HUES64 (cell line): ENCODE results near the gene DEF6.

Experiments used
- H3K27ac ChIP-seq: 2 replicates; pipeline ENCODE4 v1.7.0; 2013; ENCODE audit warnings: low read depth, low read length, inconsistent platforms
- H3K27me3 ChIP-seq: 2 replicates; pipeline ENCODE4 v1.6.1; 2013; ENCODE audit warnings: mild to moderate bottlenecking, low read length; ENCODE audit not compliant: insufficient read depth
- H3K36me3 ChIP-seq: 2 replicates; pipeline ENCODE4 v1.6.1; 2013; ENCODE audit warnings: mild to moderate bottlenecking, low read length; ENCODE audit not compliant: insufficient read depth
- H3K4me1 ChIP-seq: 2 replicates; pipeline ENCODE4 v1.6.1; 2013; ENCODE audit warnings: mild to moderate bottlenecking, low read length, moderate library complexity; ENCODE audit not compliant: insufficient read depth
- H3K4me3 ChIP-seq: 2 replicates; pipeline ENCODE4 v1.5.1; 2013; ENCODE audit warnings: mild to moderate bottlenecking, low read length, moderate library complexity
- H3K9ac ChIP-seq: 2 replicates; pipeline ENCODE4 v1.6.1; 2013; ENCODE audit warnings: mild to moderate bottlenecking, low read depth, low read length
- H3K9me3 ChIP-seq: 2 replicates; pipeline ENCODE4 v1.6.1; 2013; ENCODE audit warnings: low read depth, low read length; ENCODE audit not compliant: insufficient read depth
- WGBS: fragments of 150-250, 120-280 bp; methylation state at CpG from one replicate; pipeline ENCODE4 v1.1.7; 2013; ENCODE audit warnings: missing lambda C conversion rate; 5-methylcytosine and 5-hydroxymethylcytosine counted together

The DEF6 gene

DNA sequence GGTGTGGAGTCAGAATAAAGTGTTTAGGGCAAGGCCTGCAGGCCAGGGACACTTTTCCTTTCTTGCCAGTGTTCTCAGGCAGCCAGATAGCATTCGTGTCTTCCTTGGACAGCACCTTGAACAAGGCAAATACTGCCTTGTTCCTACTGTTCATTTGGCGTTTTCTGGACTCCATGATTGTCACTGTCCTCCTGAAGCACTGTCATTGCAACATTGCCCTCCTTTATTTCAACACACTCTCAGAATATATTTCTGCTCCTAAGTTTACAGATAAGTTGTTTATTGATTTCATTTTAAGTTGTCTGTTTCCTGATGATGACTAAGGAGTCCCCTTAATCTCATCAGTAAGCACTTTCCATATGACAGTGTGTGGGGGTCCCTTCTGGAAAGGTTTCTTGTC lies 15.1 kb upstream of the DEF6 start:
- peaks cover 46% of the 10 kb centered on the region for H3K36me3 ChIP-seq
- no peaks in the 10 kb centered on the region for H3K27me3 ChIP-seq
- no peak overlapping the region for H3K4me3 ChIP-seq
- no peak overlapping the region for H3K9ac ChIP-seq
- no peak overlapping the region for H3K27ac ChIP-seq
- WGBS = 89% methylated on average over 2 of the region's 2 CpGs
- H3K9me3 ChIP-seq = no peaks in the 10 kb centered on the region
- no peaks in the 10 kb centered on the region for H3K4me1 ChIP-seq

DNA sequence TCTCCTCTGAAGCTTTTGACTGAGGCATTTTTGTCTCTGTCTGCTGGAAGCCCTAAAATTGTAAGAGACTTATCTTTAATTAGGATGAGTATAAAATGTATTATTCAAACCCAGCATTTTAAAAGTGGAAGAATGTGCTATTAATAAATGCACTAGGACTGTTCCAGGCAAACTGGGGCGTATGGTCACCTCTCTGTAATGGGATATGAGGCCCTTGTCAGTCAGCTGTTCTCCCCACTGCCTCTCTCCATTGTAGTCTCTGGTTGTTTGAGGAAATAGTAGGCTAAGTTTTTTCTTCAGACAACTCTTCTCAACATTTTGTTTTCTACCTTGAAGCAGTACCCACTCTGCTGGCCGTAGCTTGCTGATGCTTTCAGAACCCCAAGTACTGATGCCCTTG lies 14.3 kb upstream of the DEF6 start:
- Histone ChIP-seq H3K27me3 (no peaks in the 10 kb centered on the region), H3K36me3 (peaks cover 55% of the 10 kb centered on the region), H3K4me3 (no peak overlapping the region), H3K27ac (no peak overlapping the region), H3K4me1 (no peaks in the 10 kb centered on the region), H3K9me3 (no peaks in the 10 kb centered on the region), H3K9ac (no peak overlapping the region)
- WGBS = 77% methylated on average over 2 of the region's 2 CpGs

DNA sequence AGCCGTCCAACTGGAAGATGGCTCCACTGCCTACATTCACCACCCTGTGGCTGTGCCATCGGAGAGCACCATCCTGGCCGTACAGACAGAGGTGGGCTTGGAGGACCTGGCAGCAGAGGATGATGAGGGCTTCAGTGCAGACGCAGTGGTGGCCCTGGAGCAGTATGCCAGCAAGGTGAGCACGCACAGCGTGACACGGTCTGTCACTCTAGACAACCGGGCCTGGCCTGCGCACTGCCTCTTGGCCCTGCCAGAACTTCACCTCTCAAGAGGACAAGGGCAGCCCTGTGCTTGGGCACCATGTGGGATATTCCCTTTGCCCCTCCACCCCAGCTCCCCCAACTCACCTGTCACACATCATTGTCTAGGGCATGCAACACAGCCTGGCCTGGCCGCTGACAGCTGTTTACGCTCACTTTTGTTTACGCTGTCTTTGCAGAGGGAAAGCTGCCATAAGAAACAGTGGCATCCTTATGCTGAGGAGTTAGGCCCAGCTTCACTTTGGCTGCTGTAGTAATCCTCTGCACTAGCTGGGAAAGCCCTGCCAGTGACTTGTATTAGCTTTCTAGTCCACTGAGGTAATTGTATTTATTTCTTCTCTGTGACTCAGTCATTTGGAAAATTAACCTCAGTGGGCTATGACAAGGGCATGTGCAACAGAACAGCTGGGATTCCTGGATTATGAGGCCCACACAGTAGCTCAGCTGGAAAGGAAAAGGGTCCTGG lies 9.8 kb upstream of the DEF6 start:
- no peaks in the 10 kb centered on the region for H3K9me3 ChIP-seq
- H3K27me3 ChIP-seq = no peaks in the 10 kb centered on the region
- peaks cover 67% of the 10 kb centered on the region for H3K36me3 ChIP-seq
- no peak overlapping the region for H3K4me3 ChIP-seq
- H3K9ac ChIP-seq = no peak overlapping the region
- WGBS = 94% methylated on average over 12 of the region's 12 CpGs
- H3K4me1 ChIP-seq = no peaks in the 10 kb centered on the region
- H3K27ac ChIP-seq = no peak overlapping the region

DNA sequence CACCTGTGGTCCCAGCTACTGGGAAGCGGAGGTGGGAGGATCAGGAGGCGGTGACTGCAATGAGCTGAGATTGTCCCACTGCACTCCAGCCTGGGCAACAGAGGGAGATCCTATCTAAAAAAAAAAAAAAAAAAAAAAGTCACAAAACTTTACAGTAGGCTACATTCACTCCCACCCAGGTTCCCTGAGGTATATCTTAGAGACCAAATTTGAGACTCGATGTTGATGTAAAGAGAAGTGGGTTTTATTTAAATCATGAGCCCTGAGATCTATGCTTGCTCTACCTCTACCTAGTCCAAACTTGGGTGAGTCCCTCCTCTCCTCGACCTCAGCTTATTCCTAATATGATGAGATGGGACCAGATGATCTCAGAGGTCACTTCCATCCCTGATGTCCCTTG lies 8.8 kb upstream of the DEF6 start:
- Histone ChIP-seq H3K36me3 (peaks cover 60% of the 10 kb centered on the region), H3K4me1 (no peaks in the 10 kb centered on the region), H3K27ac (no peak overlapping the region), H3K9ac (no peak overlapping the region), H3K4me3 (no peak overlapping the region), H3K27me3 (no peaks in the 10 kb centered on the region), H3K9me3 (no peaks in the 10 kb centered on the region)
- 60% methylated on average over 3 of the region's 4 CpGs for WGBS

DNA sequence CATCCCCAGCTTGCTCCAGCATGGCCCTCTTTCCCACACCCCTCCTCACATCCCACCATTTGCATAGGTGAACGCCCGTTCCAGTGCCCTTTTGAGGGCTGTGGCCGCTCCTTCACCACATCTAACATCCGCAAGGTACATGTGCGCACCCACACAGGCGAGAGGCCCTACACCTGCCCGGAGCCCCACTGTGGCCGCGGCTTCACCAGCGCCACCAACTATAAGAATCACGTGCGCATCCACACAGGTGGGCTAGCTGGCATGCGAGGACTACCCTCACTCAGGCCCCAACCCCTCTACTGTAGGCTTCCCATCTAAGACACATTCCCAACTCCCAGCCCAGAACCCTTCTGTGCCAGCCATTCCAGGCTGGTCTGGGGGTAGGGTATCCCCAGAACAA lies 6.1 kb upstream of the DEF6 start:
- 94% methylated on average over 13 of the region's 13 CpGs for WGBS

DNA sequence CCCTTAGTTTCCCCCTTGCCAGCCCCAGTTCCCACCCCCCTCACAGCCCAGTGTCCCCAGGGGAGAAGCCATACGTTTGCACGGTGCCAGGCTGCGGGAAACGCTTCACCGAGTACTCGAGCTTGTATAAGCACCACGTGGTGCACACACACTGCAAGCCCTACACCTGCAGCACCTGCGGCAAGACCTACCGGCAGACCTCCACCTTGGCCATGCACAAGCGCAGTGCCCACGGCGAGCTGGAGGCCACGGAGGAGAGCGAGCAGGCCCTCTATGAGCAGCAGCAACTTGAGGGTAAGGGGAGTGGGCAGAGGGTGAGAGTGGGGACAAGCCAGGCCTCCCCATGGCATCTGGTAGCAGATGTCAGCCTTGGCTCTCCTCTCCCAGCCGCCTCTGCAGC lies 5.1 kb upstream of the DEF6 start:
- H3K4me3 ChIP-seq = no peak overlapping the region
- H3K27me3 ChIP-seq = no peaks in the 10 kb centered on the region
- 81% methylated on average over 15 of the region's 15 CpGs for WGBS
- H3K9me3 ChIP-seq = no peaks in the 10 kb centered on the region
- H3K9ac ChIP-seq = no peak overlapping the region
- peaks cover 45% of the 10 kb centered on the region for H3K36me3 ChIP-seq
- no peak overlapping the region for H3K27ac ChIP-seq
- 0 out of 2 replicates have a peak, but pooled peaks cover 4% of the 10 kb centered on the region for H3K4me1 ChIP-seq

More for the DNA sequence above, 6.1 kb upstream of the DEF6 start:
- Histone ChIP-seq H3K9me3 (no peaks in the 10 kb centered on the region), H3K27me3 (no peaks in the 10 kb centered on the region), H3K36me3 (peaks cover 53% of the 10 kb centered on the region), H3K9ac (no peak overlapping the region), H3K4me3 (no peak overlapping the region), H3K27ac (no peak overlapping the region), H3K4me1 (no peaks in the 10 kb centered on the region)

DNA sequence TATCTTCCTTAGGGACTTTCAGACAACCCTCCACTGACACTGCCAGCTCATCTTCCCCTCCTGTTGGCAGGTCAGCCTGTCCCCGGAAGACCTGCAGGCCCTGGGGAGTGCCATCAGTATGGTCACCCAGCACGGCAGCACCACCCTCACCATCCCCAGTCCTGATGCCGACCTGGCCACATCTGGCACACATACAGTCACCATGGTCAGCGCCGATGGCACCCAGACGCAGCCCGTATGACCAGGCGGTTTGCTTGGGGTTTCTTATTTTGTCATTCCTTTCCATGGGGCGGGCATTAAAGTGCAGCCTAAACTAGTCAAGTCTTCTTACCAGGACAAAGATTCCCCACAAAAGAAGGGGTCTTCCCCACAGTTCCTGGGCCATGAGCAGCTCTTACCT lies 3.9 kb upstream of the DEF6 start:
- Histone ChIP-seq H3K27ac (no peak overlapping the region), H3K4me3 (no peak overlapping the region), H3K36me3 (peaks cover 34% of the 10 kb centered on the region), H3K27me3 (no peaks in the 10 kb centered on the region), H3K9ac (no peak overlapping the region), H3K4me1 (peaks cover 12% of the 10 kb centered on the region; the same call in 1 of the 2 replicates), H3K9me3 (no peaks in the 10 kb centered on the region)
- 94% methylated on average over 9 of the region's 9 CpGs for WGBS

DNA sequence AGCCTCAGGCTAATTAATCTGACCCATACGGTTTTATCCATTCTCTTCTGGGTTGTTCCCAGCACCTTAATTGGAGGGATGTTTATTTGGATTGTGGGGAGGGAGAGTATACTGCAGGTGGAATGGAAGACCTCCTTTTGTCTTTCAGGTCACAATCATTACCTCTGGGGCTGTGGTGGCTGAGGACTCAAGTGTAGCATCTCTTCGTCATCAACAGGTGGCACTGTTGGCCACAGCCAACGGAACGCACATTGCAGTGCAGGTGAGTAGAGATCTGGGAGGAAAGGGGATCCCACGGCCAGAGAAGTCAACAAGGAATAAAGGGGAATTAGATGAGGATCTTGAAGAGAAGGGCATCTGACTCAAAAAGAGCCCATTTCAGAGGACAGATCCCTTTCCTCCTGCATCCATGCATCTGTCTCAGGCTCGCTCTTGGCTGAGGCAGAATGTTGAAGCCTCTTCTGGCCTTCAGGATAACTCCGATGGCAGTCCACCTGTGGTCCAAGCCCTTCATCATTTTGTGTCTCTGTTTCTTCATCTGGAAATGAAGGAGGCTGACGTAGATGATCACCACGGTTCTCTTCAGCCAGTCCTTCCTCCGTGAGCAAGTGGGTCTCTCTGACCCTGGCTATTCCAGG lies 3.2 kb upstream of the DEF6 start:
- 59% methylated on average over 10 of the region's 10 CpGs for WGBS
- peaks cover 12% of the 10 kb centered on the region; the same call in 1 of the 2 replicates for H3K4me1 ChIP-seq
- no peak overlapping the region for H3K9ac ChIP-seq
- no peak overlapping the region for H3K4me3 ChIP-seq
- H3K36me3 ChIP-seq = peaks cover 27% of the 10 kb centered on the region
- H3K27ac ChIP-seq = no peak overlapping the region
- no peaks in the 10 kb centered on the region for H3K27me3 ChIP-seq
- no peaks in the 10 kb centered on the region for H3K9me3 ChIP-seq

DNA sequence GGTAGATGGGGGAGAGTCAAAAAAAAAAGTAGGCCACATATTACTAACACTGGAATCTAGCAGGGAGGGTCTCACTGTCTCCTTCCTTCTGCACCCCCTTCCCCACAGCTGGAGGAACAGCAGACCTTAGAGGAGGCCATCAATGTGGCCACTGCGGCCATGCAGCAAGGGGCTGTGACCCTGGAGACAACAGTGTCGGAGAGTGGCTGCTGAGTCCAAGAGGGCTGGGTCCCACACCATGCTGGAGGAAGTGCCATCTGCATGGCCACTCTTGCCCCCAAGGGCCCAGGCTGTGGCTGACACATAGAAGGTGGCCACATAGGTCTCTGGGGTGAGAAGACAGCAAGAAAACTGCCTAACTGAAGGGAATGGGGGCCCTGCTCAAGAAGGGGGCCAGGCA lies 2.6 kb upstream of the DEF6 start:
- Histone ChIP-seq H3K9ac (no peak overlapping the region), H3K4me1 (peaks cover 12% of the 10 kb centered on the region; the same call in 1 of the 2 replicates), H3K4me3 (no peak overlapping the region), H3K27me3 (no peaks in the 10 kb centered on the region), H3K9me3 (no peaks in the 10 kb centered on the region), H3K27ac (no peak overlapping the region), H3K36me3 (peaks cover 23% of the 10 kb centered on the region)
- 97% methylated on average over 2 of the region's 2 CpGs for WGBS

DNA sequence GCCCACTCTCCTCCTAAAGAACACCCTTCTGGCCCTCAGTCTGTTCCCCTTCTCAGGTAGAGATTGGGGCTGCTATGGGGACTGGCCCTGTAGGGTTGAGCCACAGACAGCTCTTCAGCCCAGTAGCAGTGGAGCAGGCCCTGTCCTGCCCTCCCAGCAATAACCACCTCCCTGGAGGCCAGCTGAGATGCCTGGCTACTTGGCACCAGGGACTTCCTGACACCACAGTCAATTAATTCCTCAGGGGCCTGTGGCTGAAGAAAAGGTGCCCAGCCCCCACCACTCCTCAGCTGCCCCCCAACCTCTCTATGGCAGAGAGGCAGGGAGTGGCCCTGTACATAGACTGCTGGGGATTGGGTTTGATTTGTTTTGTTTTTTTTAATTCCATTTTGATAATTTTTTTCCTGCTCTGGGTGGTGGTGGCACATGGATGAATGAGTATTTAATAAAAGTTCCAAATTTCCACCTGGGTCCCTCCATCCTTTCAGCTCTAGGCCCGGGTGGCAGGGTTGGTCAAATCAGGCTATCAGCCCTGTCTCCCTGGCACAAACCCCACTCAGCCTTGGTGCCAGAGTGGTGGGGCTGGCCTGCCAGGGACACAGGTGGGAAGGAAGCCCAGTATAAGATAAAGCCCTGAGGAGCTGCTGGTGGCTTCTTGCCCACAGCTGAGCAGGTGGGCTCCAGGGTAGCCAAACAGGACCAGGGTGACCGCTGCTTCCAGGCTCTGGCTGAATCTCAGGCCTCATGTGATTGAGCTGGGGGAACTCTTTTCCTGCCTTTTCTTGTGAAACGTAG lies 1.9 kb upstream of the DEF6 start:
- no peaks in the 10 kb centered on the region for H3K27me3 ChIP-seq
- H3K9ac ChIP-seq = no peak overlapping the region
- H3K4me1 ChIP-seq = peaks cover 12% of the 10 kb centered on the region; the same call in 1 of the 2 replicates
- H3K9me3 ChIP-seq = no peaks in the 10 kb centered on the region
- H3K36me3 ChIP-seq = peaks cover 17% of the 10 kb centered on the region
- 59% methylated on average over 3 of the region's 3 CpGs for WGBS
- no peak overlapping the region for H3K27ac ChIP-seq
- H3K4me3 ChIP-seq = no peak overlapping the region

DNA sequence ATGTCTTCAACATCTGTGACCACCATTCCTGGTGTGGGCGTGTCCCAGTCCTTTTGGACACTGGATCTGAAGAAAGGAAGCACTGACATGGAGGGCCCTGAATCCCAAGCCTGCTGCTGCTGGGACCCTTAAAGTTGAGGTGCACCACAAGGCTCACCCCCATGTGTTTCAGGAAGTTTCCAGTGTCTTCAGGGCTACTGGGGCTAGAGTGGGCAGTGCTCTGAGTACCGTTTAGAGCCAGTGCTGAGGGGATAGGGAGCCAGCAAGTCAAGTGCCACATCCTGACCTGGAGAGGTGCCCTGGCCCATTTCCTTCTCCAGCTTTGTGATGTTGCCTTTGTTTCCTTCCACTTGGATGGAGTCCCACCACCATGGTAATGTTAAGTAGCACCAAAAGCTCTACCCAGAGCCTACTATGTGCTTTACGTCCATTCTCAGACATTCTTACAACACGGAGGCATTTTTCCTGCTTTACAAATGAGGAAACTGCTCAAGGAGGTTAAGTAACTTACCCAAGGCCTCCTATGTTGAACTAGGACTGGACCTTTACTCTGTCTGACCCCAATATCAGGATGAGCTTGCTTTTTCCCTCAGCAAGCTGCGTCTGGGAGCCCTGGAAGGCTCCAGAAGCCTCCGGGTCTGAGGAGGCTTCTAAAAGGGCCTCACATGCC lies 552 bp upstream of the DEF6 start:
- Histone ChIP-seq H3K27me3 (no peaks in the 10 kb centered on the region), H3K9ac (no peak overlapping the region), H3K27ac (no peak overlapping the region), H3K4me3 (no peak overlapping the region), H3K9me3 (no peaks in the 10 kb centered on the region), H3K36me3 (peaks cover 8% of the 10 kb centered on the region; the same call in 1 of the 2 replicates), H3K4me1 (peaks cover 12% of the 10 kb centered on the region; the same call in 1 of the 2 replicates)
- WGBS = 74% methylated on average over 6 of the region's 6 CpGs
